Measurements from ENCODE around the gene TMEM8B. TPM values are rescaled to one million over a fixed set of nuclear protein-coding genes. Genes with fewer than 3 reads are reported as not detected.
A peak's percentile ranks its signal among the peaks of the same experiment; 100 is the strongest.

TMEM8B gene
- total RNA-seq, 1 experiment from 2014 or later, result 1.1 TPM

GRCh38 chr9:35839926-35840325 is 10.9 kb downstream of the TMEM8B start:
- no peak for DNase-seq (ENCODE audit: low read depth)

DNA sequence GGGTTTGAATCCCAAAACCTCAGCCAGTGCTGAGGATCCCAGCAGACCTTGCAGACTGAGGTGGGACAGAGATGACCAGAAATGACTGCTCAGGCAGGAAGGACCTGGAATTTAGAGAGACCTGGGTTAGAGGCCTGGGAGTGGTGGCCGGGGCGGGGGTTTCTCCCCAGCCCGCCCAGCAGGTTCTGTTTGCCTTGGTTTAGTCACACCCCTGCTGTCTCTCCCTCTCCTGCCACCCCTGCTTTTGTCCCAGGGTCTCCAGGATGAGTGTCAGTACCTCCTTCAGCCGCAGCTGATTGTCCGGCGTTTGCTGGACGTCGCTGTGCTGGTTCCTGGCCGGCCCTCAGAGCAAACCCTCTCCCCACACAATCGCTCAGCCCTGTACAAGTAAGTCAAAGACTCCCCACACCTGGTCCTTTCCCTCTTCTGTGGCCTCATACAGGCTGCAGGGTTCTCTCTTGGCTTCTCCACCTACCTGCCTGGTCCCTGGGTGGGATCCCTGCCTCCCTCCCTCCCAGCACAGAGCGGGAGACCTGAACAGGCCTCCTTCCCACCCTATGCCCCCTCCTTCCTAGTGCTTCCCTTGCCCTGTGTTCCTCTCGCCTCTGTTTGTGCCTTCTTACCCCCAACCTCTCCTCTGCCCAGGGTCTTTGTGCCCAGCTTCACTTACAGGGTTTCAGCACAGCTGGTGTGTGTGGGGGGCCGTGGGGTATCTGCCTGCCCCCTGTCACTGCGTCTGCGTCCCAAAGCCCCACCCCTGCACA is 12.0 kb downstream of the TMEM8B start:
- no peak for DNase-seq (ENCODE audit: low read depth)

DNA sequence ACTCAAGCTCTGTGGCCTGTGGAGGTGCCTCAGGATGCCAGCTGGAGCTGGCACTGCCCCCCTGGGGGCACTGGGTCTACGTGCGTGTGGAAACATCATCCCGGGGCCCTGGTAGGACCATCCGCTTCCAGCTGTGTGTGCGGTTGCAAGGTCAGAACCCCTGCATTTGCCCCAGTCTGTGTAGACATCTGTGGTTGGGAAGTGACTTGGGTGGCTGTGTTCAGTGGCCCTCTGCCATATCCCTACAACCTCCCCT is 12.5 kb downstream of the TMEM8B start:
- DNase-seq (ENCODE audit: low read depth), result no peak

DNA sequence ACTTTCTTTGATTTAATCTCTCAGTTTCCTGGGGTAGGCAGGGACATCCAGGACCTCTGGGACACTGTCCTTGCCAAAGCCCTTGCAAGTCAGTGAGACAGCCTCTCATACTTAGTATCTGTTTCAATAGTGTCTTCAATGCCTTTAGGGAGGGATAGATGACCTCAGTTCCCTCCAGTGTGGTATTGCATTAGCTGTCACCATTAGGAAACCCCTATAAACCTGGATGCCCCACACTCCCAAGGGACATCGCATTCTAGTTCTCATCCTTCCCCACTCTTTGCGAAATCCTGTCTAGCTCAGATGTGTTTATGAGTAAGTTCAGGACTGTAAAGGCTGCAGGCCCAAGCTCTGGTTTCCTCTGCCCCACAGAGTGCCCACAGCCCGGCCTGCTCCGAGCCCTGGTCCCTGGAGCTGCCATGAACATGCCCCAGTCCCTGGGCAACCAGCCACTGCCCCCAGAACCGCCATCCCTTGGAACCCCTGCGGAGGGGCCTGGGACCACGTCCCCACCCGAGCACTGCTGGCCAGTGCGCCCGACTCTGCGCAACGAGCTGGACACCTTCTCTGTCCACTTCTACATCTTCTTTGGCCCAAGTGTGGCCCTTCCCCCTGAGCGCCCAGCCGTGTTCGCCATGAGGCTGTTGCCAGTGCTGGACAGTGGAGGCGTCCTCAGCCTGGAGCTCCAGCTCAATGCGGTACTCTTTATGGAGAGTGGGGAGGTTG is 13.2 kb downstream of the TMEM8B start:
- DNase-seq (ENCODE audit: low read depth), result no peak

- DNase-seq (ENCODE audit: low read depth), result no peak
Measured at GRCh38 chr9:35842795-35843194, 13.8 kb downstream of the TMEM8B start.

DNA sequence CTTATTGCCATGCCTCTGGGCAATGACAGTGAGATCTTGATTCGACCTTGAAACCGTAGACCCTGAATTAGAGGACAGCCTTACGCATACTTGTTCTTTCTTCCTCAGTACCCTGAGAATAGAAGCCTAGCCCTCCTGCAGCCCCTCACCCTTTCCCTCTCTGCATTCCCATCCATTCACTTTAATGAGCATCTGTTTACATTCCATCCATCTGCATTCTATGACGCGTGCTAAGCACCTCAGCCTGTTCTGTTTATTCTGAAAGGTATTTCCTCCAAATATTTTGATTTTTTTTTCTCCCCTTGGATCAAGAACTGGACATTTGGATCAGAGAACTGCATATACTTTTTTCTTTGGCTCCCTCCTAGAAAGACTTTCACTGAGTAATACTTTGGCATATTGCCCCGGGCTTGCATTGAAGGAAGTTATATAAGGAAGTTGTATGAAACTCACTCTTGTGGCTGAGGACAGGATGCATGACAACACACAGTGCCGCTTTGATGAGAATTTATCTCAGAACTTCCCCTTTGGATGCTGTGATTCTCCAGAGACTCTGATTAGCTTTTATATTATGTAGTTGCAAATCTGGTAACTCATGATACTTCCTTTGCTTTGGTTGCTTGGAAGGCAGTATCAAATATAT is 15.7 kb downstream of the TMEM8B start:
- peak; percentile 87 for DNase-seq (ENCODE audit: low read depth)

- no peak for DNase-seq (ENCODE audit: low read depth)
Measured at GRCh38 chr9:35845824-35846771, 17.1 kb downstream of the TMEM8B start.

GRCh38 chr9:35847792-35848572 is 19.0 kb downstream of the TMEM8B start:
- DNase-seq (ENCODE audit: low read depth), result peak; percentile 80

- DNase-seq (ENCODE audit: low read depth), result no peak
Measured at GRCh38 chr9:35852267-35852815, 23.3 kb downstream of the TMEM8B start.

- no peak for DNase-seq (ENCODE audit: low read depth)
Measured at GRCh38 chr9:35852876-35853865, 24.1 kb downstream of the TMEM8B start.

GRCh38 chr9:35854091-35854762 is 25.2 kb downstream of the TMEM8B start:
- no peak for DNase-seq (ENCODE audit: low read depth)

GRCh38 chr9:35856206-35856605 is 27.2 kb downstream of the TMEM8B start:
- DNase-seq (ENCODE audit: low read depth), result no peak

DNA sequence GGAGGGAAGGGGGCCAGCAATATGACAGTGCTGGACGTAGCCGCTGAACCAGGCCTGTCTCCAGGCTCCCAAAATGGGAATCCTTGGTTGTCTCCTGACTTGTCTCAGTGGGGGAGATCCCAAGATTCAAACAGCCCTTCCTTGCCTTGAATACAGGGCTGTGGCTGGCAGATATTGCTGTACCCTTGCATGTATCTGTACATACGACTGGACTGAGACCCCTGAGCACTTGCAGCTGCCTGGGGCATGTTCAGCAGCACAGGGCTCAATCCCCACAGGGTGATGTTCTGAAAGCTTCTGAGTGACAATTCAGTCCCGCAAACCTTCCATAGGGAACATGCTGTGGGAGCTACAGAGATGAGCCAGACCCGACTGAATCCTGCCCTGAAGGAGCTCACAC is 27.9 kb downstream of the TMEM8B start:
- no peak for DNase-seq (ENCODE audit: low read depth)

DNA sequence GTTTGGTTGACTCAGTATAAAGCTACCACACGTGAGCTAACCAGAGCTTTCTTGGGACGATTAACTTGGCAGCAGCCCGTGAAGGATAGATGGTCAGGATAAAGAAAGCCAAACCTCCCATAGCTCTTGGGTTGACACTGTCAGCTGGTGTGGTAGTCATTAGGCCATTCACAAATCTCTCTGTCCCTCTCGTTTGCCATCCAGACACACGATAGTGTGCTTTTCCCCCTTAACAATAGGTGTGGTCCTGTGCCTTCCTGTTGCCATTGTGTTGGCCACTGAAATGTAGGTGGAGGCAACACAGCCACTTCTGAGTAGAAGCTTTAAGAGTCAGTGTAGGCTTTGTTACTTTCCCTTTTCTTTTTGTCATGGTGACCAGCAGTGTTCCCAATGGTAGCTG is 29.4 kb downstream of the TMEM8B start:
- DNase-seq (ENCODE audit: low read depth), result no peak

- DNase-seq (ENCODE audit: low read depth), result peak; percentile 61
Measured at GRCh38 chr9:35859310-35859989, 30.4 kb downstream of the TMEM8B start.

DNA sequence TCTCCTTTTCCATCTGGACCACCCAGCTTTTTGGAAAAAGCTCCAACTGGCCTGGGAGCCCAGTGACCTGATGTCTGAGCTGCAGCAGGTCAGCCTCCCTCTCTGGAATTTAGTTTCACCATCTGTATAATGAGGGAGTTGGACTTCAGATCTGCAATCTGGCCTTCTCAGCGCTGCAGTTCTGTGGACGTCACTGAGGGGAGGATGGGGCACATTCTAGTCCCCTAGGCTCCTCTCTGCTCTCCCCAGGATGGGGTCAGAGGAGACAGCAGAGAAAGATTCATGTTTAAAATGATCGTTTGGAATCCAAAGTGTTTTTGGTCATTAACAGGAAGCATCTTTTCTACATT is 30.9 kb downstream of the TMEM8B start:
- no peak for DNase-seq (ENCODE audit: low read depth)

- no peak for DNase-seq (ENCODE audit: low read depth)
Measured at GRCh38 chr9:35861161-35861897, 32.3 kb downstream of the TMEM8B start.

GRCh38 chr9:35862328-35862727 is 33.3 kb downstream of the TMEM8B start:
- no peak for DNase-seq (ENCODE audit: low read depth)
